ACC112 (cell line): ENCODE results near the gene DPY19L2.
"Not testable (repeated sequence)": the region's sequence is repeated elsewhere in the genome, so short reads cannot be mapped to it uniquely, and the experiment has no call there.

Experiments
- H2AFZ ChIP-seq: fragments of 200-600 bp; sonication (generic); one replicate; pipeline ENCODE4 v1.6.0; 2017; ENCODE audit warnings: antibody characterized with exemption, low read length; ENCODE audit not compliant: unreplicated experiment
- H3K27ac ChIP-seq: fragments of 200-600 bp; sonication (generic); 2 replicates; pipeline ENCODE4 v1.5.1; 2014; ENCODE audit warnings: low read depth, mild to moderate bottlenecking, antibody characterized with exemption, low read length, moderate library complexity
- H3K27me3 ChIP-seq: fragments of 200-600 bp; sonication (generic); 2 replicates; pipeline ENCODE4 v1.6.1; 2014; ENCODE audit warnings: mild to moderate bottlenecking, antibody characterized with exemption, low read length, moderate library complexity, mixed read lengths; ENCODE audit not compliant: insufficient read depth
- H3K36me3 ChIP-seq: fragments of 200-600 bp; sonication (generic); 2 replicates; pipeline ENCODE4 v1.6.1; 2016; ENCODE audit warnings: mild to moderate bottlenecking, antibody characterized with exemption, low read length, moderate library complexity, mixed read lengths; ENCODE audit not compliant: insufficient read depth
- H3K4me1 ChIP-seq: fragments of 200-600 bp; sonication (generic); one replicate; pipeline ENCODE4 v1.6.1; 2016; ENCODE audit warnings: low read length, mixed read lengths; ENCODE audit not compliant: insufficient read depth, unreplicated experiment, control insufficient read depth
- H3K4me3 ChIP-seq: fragments of 200-600 bp; sonication (generic); 2 replicates; pipeline ENCODE4 v1.5.1; 2014; ENCODE audit warnings: mild to moderate bottlenecking, low read depth, low read length
- H3K79me2 ChIP-seq: fragments of 200-600 bp; sonication (generic); one replicate; pipeline ENCODE4 v1.6.0; 2016; ENCODE audit warnings: low read length; ENCODE audit not compliant: control insufficient read depth, unreplicated experiment, insufficient read depth

The DPY19L2 gene

DNA sequence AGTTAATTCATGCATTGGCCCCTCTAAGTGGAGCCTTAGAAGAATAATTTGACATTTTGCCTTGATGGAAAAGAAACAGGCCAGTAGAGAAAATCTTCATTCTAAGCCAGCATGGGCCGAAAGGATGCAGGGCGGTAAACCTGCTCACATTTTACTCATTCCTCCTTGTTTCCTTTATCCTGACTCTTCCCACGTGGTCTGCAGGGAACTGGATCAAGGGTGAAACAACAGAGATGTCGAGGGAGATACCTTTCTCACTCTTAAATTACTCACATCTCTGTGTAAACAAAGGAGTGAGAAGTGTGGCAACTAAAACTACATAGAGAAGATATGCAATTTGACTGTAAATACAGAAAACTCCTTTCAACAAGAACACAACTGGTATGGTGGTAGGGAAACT is 73.5 kb downstream of the DPY19L2 start:
- not testable (repeated sequence) for H2AFZ ChIP-seq

DNA sequence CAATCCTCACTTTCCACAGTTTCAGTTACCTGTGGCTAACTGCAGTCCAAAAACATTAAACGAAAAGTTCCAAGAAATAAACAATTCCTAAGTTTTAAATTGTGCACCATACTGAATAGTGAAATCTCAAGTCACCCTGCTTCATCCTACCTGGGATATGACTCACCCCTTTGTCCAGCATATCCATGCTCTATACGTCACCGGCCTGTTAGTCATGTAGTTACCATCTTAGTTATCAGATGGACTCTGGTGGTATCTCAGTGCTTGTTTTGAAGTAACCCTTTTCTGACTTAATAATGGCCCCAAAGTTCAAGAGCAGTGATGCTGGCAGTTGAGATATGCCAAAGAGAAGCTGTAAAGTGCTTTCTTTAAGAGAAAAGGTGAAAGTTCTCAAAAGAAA is 83.9 kb downstream of the DPY19L2 start:
- H3K36me3 ChIP-seq, H2AFZ ChIP-seq, H3K4me3 ChIP-seq, H3K79me2 ChIP-seq, H3K27ac ChIP-seq, H3K4me1 ChIP-seq, H3K27me3 ChIP-seq: not testable (repeated sequence)

More for the DNA sequence above, 73.5 kb downstream of the DPY19L2 start:
- H3K36me3 ChIP-seq, H3K27ac ChIP-seq, H3K27me3 ChIP-seq, H3K4me3 ChIP-seq, H3K4me1 ChIP-seq, H3K79me2 ChIP-seq: not testable (repeated sequence)

DNA sequence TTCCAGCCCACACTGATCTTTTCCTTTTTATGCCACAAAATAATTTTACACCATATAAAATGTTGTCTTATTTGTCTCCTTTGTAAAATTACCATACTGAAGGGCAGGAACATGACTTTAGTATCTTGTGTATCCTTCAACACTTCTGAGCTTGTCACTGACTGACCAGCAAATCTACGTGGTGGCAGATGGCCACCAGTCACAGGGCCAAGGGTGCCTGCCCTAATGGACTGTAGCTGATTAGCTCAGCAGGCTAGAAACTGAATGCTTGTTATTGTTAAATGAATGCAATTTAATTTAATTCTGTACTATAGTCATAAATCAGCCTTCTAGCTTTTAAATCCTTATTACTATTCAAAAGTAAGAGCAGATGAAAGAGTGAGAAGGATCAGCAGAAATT is 85.0 kb downstream of the DPY19L2 start:
- H3K36me3 ChIP-seq, H3K27me3 ChIP-seq, H3K79me2 ChIP-seq, H2AFZ ChIP-seq, H3K27ac ChIP-seq, H3K4me3 ChIP-seq, H3K4me1 ChIP-seq: not testable (repeated sequence)

DNA sequence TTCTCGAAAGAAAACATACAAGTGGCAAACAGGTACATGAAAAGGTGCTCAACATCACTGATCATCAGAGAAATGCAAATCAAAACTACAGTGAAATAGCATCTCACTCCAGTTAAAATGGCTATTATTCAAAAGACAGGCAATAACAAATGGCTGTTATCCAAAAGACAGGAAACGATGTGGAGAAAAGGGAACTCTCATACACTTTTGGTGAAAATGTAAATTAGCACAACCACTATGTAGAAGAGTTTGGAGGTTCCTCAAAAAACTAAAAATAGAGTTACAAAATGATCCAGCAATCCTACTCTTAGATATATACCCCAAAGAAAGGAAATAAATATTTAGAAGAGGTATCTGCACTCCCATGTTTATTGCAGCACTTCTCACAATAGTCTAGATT is 90.7 kb downstream of the DPY19L2 start:
- H3K4me3 ChIP-seq, H2AFZ ChIP-seq, H3K4me1 ChIP-seq, H3K79me2 ChIP-seq, H3K36me3 ChIP-seq, H3K27me3 ChIP-seq, H3K27ac ChIP-seq: not testable (repeated sequence)

DNA sequence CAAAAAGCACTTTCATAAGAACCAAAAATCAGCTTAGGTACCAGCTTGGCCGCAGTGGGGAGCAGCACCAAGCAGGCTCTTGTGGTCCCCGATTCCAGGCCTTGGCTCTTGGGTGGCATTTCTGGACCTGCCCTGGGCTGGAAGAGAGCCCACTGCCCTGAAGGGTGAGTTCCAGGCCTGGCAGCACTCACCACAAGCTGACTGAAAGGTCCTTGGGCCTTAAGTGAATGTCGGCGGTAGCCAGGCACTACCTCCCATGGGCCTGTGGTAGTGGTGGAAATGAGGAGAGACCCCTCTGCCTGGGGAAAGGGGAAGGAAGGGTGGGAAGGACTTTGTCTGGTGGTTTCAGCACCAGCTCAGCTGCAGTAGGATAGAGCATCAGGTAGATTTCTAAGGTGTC is 96.3 kb downstream of the DPY19L2 start:
- not testable (repeated sequence) for H3K79me2 ChIP-seq, H2AFZ ChIP-seq, H3K27ac ChIP-seq, H3K27me3 ChIP-seq, H3K36me3 ChIP-seq, H3K4me3 ChIP-seq, H3K4me1 ChIP-seq

DNA sequence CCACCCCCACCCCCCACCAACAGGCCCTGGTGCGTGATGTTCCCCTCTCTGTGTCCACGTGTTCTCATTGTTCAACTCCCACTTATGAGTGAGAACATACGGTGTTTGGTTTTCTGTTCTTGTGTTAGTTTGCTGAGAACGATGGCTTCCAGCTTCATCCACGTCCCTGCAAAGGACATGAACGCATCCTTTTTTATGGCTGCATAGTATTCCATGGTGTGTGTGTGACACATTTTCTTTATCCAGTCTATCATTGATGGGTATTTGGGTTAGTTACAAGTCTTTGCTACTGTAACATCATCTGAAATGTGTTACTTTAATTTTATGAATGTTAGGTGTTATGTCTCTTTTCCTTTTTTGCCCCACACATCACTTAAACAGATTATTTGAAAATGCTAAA is 109.8 kb downstream of the DPY19L2 start:
- H3K79me2 ChIP-seq, H3K4me3 ChIP-seq, H2AFZ ChIP-seq, H3K36me3 ChIP-seq, H3K4me1 ChIP-seq, H3K27me3 ChIP-seq, H3K27ac ChIP-seq: not testable (repeated sequence)

DNA sequence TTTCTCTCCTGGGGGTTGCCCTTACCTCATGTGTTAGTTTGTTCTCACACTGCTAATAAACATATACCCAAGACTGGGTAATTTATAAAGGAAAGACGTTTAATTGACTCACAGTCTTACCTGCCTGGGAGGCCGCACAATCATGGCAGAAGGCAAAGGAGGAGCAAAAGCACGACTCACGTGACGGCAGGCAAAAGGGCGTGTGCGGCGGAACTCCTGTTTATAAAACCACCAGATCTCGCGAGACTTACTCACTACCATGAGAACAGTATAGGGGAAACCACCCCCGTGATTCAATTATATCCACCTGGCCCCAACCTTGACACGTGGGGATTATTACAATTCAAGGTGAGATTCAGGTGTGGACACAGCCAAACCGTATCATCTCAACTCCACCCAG is 116.9 kb downstream of the DPY19L2 start:
- H3K4me1 ChIP-seq, H3K4me3 ChIP-seq, H2AFZ ChIP-seq, H3K27me3 ChIP-seq, H3K27ac ChIP-seq, H3K36me3 ChIP-seq, H3K79me2 ChIP-seq: not testable (repeated sequence)

DNA sequence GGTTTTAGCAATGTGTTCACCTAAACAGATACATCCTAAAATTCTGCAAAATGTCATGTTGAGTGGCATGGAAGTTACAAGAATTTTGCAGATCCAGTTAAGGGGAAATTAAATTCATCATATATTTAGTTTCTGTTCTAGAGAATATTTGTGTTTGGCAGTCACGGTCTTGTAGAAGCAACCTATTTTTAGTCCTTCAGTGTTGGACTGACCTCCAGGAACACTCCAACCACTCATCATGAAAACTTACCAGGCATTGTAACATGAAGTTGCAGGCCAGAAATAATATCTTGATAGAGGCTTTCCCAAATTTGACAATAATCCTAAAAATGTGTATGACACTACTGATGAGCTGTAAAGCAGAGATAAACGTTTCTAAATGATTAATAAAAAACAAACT is 119.3 kb downstream of the DPY19L2 start:
- not testable (repeated sequence) for H3K27ac ChIP-seq, H3K27me3 ChIP-seq

DNA sequence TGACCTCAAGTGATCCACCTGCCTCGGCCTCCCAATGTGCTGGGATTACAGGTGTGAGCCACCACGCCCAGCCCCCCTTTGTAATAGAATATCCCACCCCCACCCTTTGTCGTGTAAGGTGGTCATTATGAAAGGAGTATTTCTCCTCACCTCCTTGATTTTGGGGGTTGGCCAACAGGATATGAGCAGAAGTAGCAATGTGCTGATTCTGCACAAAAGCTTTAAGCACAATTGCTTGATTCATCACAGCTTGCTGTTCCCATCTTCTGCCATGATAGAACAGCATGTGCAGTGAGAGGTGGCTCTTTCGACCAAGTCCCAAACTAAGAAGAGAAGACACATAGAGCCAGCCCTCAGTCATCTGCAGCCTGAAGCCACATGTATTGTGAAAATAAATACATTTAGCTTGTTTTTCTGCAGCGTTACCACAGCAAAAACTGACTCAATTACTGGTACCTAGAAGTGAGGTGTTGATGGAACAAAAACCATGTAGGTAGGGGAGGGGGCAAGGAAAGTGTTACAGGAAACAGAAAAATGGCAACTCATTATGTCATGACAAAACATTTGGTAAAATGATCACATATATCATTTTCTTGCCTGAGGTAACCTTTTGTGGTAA is 122.9 kb downstream of the DPY19L2 start:
- not testable (repeated sequence) for H3K36me3 ChIP-seq, H3K79me2 ChIP-seq, H3K27me3 ChIP-seq, H3K27ac ChIP-seq, H3K4me3 ChIP-seq, H2AFZ ChIP-seq, H3K4me1 ChIP-seq

More for the DNA sequence above, 119.3 kb downstream of the DPY19L2 start:
- not testable (repeated sequence) for H2AFZ ChIP-seq, H3K79me2 ChIP-seq, H3K36me3 ChIP-seq, H3K4me3 ChIP-seq, H3K4me1 ChIP-seq

DNA sequence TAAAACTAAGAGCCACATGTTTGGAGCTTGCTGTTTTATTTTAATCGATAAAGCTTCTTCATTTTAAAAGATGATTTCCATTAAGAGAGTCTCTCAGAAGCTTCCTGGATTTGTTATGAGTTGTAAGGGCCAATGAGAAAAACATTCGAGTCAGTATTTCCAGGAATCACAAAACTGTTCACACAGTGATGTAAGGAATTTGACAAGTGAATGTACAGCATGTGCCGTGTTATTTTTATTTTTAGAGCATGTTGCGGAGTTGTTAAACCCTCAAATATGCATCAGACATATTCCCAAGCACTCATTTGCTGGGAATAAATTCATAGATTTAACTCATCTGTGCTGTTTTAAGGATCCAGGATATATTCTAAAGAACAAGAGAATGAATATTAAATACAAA is 129.6 kb downstream of the DPY19L2 start:
- H3K36me3 ChIP-seq, H3K4me3 ChIP-seq, H3K79me2 ChIP-seq, H3K27me3 ChIP-seq, H3K4me1 ChIP-seq, H2AFZ ChIP-seq, H3K27ac ChIP-seq: not testable (repeated sequence)

DNA sequence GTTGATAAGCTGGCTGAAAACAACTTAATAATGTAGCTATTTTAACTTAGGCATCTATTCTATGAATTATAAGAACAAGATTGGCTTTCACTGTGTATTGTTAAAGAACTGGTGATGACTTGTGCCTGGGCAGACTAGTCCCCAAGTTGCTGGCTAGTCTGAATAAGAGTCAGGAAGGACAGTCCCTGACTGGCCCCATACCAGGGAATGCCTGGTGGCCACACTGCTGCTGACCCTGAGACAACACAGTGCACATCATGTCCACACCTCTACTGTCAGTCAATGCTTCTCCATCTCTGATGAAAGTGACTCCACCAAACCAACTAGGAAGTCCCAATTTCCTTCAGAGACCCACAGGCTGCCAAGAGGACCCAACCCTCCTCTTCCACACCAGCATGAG is 130.5 kb downstream of the DPY19L2 start:
- not testable (repeated sequence) for H3K36me3 ChIP-seq, H3K27ac ChIP-seq, H3K79me2 ChIP-seq, H3K4me1 ChIP-seq, H2AFZ ChIP-seq, H3K4me3 ChIP-seq, H3K27me3 ChIP-seq

DNA sequence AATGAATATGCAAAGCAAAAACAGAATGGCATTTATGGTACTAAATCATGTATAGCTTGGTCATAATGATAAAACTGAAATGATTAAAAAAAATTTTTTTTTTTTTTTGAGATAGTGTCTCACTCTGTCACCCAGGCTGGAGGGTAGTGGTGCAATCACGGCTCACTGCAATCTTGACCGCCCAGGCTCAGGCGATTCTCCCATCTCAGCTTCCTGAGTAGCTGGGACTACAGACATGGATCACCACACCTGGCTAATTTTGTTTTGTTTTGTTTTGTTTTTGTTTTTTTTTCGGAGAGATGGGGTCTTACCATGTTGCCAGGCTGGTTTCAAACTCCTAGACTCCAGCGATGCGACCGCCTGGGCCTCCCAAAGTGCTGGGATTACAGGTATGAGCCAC is 138.7 kb downstream of the DPY19L2 start:
- H2AFZ ChIP-seq, H3K27ac ChIP-seq, H3K79me2 ChIP-seq, H3K36me3 ChIP-seq, H3K4me3 ChIP-seq, H3K4me1 ChIP-seq, H3K27me3 ChIP-seq: not testable (repeated sequence)
